DOHH2 (cell line): ENCODE measurements around the gene CLIC3.

Experiments used
- CTCF ChIP-seq: fragments of 200-600 bp; sonication (generic); IDR thresholded peaks from one replicate; pipeline ENCODE4 v1.5.1; 2014; ENCODE audit warnings: antibody characterized with exemption, mild to moderate bottlenecking, low read depth, low read length; ENCODE audit not compliant: poor library complexity, severe bottlenecking
- EZH2phosphoT487 ChIP-seq: fragments of 200-600 bp; sonication (generic); IDR thresholded peaks from 2 replicates; pipeline ENCODE4 v1.6.1; 2017; ENCODE audit warnings: borderline replicate concordance, mild to moderate bottlenecking, antibody characterized with exemption, low read length, moderate library complexity, mixed read lengths

- no peak for TF ChIP-seq CTCF
- TF ChIP-seq EZH2phosphoT487 = no peak
Measured at GRCh38 chr9:136962163-136962562, 34.2 kb downstream of the CLIC3 start.
